ENCODE measurements around the gene CHRNA5. TPM values are rescaled to one million over a fixed set of nuclear protein-coding genes. Genes with fewer than 3 reads are reported as not detected.
"Not testable (repeated sequence)": the region's sequence is repeated elsewhere in the genome, so short reads cannot be mapped to it uniquely, and the experiment has no call there.

Gene CHRNA5
- total and polyA plus RNA-seq, 9 donors: 0.71 to 1.8 (median 1.2) TPM

DNA sequence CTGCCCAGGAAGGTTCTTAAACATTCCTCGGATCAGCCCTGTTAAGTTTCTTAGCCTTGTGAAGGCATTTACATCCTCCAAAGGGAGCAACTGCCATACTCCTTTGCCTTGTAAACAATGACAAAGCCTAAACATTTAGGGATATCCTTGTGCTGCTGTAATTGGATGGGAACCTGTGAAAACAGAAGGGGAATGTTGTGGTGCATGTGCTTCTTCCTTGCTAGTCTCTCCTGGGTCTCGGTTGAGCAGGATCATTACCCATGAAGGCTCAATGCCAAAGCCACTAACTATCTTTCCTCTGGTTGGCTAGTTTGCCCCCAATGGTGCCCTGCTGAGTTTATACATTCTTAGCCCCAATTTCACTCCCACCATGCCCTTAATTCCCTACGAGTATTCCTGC, 38.1 kb downstream of the CHRNA5 start:
- Histone ChIP-seq H3K4me1 (ENCODE audit: control insufficient read depth, insufficient read depth, low read length) (no peaks in the 10 kb centered on the region), H3K27ac (ENCODE audit: low read length) (no peak overlapping the region), H3K27me3 (ENCODE audit: control insufficient read depth, insufficient read depth, low read length) (peaks cover 12% of the 10 kb centered on the region), H3K36me3 (ENCODE audit: control insufficient read depth, insufficient read depth, low read length) (no peaks in the 10 kb centered on the region), H3K4me3 (ENCODE audit: low read length) (no peak overlapping the region), H3K9me3 (replicated peaks; ENCODE audit: control insufficient read depth, low read depth, low read length) (no peaks in the 10 kb centered on the region)
- DNase-seq: no peak
- WGBS (ENCODE audit: insufficient coverage): no CpG with 5 or more reads among the region's 3 CpGs

DNA sequence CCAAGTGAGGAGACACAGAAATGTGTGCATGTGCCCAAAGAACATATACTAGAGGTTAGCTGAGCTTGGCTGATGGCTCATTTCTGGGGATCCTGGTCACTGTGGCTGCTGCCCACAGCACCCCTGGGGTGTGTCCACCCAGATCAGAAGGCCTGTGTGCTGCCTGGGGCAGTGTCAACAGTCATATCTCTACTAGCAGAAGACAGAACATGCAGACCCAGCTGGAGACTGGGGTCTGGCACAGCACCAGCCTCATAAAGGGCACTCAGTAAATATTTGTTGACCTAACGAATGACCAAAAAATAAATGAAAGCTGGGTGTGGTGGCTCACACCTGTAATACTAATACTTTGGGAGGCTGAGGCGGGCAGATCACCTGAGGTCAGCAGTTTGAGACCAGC, 39.1 kb downstream of the CHRNA5 start:
- H3K36me3 ChIP-seq (ENCODE audit: control insufficient read depth, insufficient read depth, low read length): no peaks in the 10 kb centered on the region
- no peaks in the 10 kb centered on the region for H3K9me3 ChIP-seq (replicated peaks; ENCODE audit: control insufficient read depth, low read depth, low read length)
- H3K4me3 ChIP-seq (ENCODE audit: low read length): no peak overlapping the region
- H3K27ac ChIP-seq (ENCODE audit: low read length): no peak overlapping the region
- WGBS (ENCODE audit: insufficient coverage): no CpG with 5 or more reads among the region's 2 CpGs
- H3K4me1 ChIP-seq (ENCODE audit: control insufficient read depth, insufficient read depth, low read length): no peaks in the 10 kb centered on the region
- H3K27me3 ChIP-seq (ENCODE audit: control insufficient read depth, insufficient read depth, low read length): peaks cover 12% of the 10 kb centered on the region
- no peak for DNase-seq

GRCh38 chr15:78605201-78605600, 39.9 kb downstream of the CHRNA5 start:
- H3K27me3 ChIP-seq (ENCODE audit: control insufficient read depth, insufficient read depth, low read length): peaks cover 12% of the 10 kb centered on the region
- no peaks in the 10 kb centered on the region for H3K9me3 ChIP-seq (replicated peaks; ENCODE audit: control insufficient read depth, low read depth, low read length)
- H3K4me1 ChIP-seq (ENCODE audit: control insufficient read depth, insufficient read depth, low read length): no peaks in the 10 kb centered on the region
- no peaks in the 10 kb centered on the region for H3K36me3 ChIP-seq (ENCODE audit: control insufficient read depth, insufficient read depth, low read length)
- no peak overlapping the region for H3K4me3 ChIP-seq (ENCODE audit: low read length)
- WGBS (ENCODE audit: insufficient coverage): 97% methylated on average over 5 of the region's 5 CpGs
- no peak for DNase-seq
- no peak overlapping the region for H3K27ac ChIP-seq (ENCODE audit: low read length)

GRCh38 chr15:78605680-78606079, 40.4 kb downstream of the CHRNA5 start:
- Histone ChIP-seq H3K4me1 (ENCODE audit: control insufficient read depth, insufficient read depth, low read length) (no peaks in the 10 kb centered on the region), H3K9me3 (replicated peaks; ENCODE audit: control insufficient read depth, low read depth, low read length) (no peaks in the 10 kb centered on the region), H3K27me3 (ENCODE audit: control insufficient read depth, insufficient read depth, low read length) (peaks cover 12% of the 10 kb centered on the region), H3K4me3 (ENCODE audit: low read length) (no peak overlapping the region), H3K36me3 (ENCODE audit: control insufficient read depth, insufficient read depth, low read length) (no peaks in the 10 kb centered on the region), H3K27ac (ENCODE audit: low read length) (no peak overlapping the region)
- no peak for DNase-seq
- 93% methylated on average over 2 of the region's 4 CpGs for WGBS (ENCODE audit: insufficient coverage)

DNA sequence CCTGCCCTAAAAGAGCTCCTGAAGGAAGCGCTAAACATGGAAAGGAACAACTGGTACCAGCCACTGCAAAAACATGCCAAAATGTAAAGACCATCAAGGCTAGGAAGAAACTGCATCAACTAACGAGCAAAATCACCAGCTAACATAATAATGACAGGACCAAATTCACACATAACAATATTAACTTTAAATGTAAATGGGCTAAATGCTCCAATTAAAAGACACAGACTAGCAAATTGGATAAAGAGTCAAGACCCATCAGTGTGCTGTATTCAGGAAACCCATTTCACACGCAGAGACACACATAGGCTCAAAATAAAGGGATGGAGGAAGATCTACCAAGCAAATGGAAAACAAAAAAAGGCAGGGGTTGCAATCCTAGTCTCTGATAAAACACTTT, 44.2 kb downstream of the CHRNA5 start:
- not testable (repeated sequence) for H3K4me1 ChIP-seq (ENCODE audit: control insufficient read depth, insufficient read depth, low read length)
- no CpG with 5 or more reads among the region's 3 CpGs for WGBS (ENCODE audit: insufficient coverage)

GRCh38 chr15:78614021-78614420, 48.7 kb downstream of the CHRNA5 start:
- Histone ChIP-seq H3K4me1 (ENCODE audit: control insufficient read depth, insufficient read depth, low read length) (peaks cover 4% of the 10 kb centered on the region), H3K4me3 (ENCODE audit: low read length) (no peak overlapping the region), H3K27ac (ENCODE audit: low read length) (no peak overlapping the region), H3K27me3 (ENCODE audit: control insufficient read depth, insufficient read depth, low read length) (peaks cover 15% of the 10 kb centered on the region), H3K9me3 (replicated peaks; ENCODE audit: control insufficient read depth, low read depth, low read length) (no peaks in the 10 kb centered on the region), H3K36me3 (ENCODE audit: control insufficient read depth, insufficient read depth, low read length) (no peaks in the 10 kb centered on the region)
- DNase-seq: no peak
- WGBS (ENCODE audit: insufficient coverage): 57% methylated on average over 2 of the region's 3 CpGs

More for the DNA sequence above, 44.2 kb downstream of the CHRNA5 start:
- not testable (repeated sequence) for H3K27ac ChIP-seq (ENCODE audit: low read length); H3K4me3 ChIP-seq (ENCODE audit: low read length); H3K9me3 ChIP-seq (replicated peaks; ENCODE audit: control insufficient read depth, low read depth, low read length); DNase-seq; H3K36me3 ChIP-seq (ENCODE audit: control insufficient read depth, insufficient read depth, low read length); H3K27me3 ChIP-seq (ENCODE audit: control insufficient read depth, insufficient read depth, low read length)

GRCh38 chr15:78615151-78615589, 49.9 kb downstream of the CHRNA5 start:
- Histone ChIP-seq H3K9me3 (replicated peaks; ENCODE audit: control insufficient read depth, low read depth, low read length) (no peaks in the 10 kb centered on the region), H3K4me1 (ENCODE audit: control insufficient read depth, insufficient read depth, low read length) (peaks cover 10% of the 10 kb centered on the region), H3K27ac (ENCODE audit: low read length) (no peak overlapping the region), H3K27me3 (ENCODE audit: control insufficient read depth, insufficient read depth, low read length) (peaks cover 27% of the 10 kb centered on the region), H3K36me3 (ENCODE audit: control insufficient read depth, insufficient read depth, low read length) (no peaks in the 10 kb centered on the region), H3K4me3 (ENCODE audit: low read length) (no peak overlapping the region)
- 57% methylated on average over 1 of the region's 3 CpGs for WGBS (ENCODE audit: insufficient coverage)
- DNase-seq: no peak

DNA sequence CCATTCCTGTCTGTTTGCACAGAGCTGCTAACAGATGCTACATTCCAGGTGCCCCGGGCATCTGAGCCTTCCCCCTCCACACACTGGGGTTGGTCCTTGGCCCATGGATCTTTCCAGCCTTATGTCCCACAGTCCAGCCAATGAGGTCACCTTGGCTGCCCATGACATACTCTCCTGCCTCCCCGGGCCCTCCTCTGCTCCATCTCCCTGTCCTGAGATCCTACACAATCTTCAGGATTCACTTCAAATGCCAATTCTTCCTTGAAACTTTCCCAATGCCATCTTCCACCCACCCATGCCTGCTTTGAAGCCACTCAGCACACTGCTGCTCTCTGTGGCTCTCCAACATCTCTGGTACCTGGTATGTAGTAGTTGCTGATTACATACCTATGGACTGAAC, 51.2 kb downstream of the CHRNA5 start:
- H3K27me3 ChIP-seq (ENCODE audit: control insufficient read depth, insufficient read depth, low read length): peaks cover 39% of the 10 kb centered on the region
- 68% methylated on average over 2 of the region's 2 CpGs for WGBS (ENCODE audit: insufficient coverage)
- H3K9me3 ChIP-seq (replicated peaks; ENCODE audit: control insufficient read depth, low read depth, low read length): no peaks in the 10 kb centered on the region
- H3K4me3 ChIP-seq (ENCODE audit: low read length): no peak overlapping the region
- peaks cover 12% of the 10 kb centered on the region for H3K4me1 ChIP-seq (ENCODE audit: control insufficient read depth, insufficient read depth, low read length)
- no peak for DNase-seq
- H3K27ac ChIP-seq (ENCODE audit: low read length): no peak overlapping the region
- no peaks in the 10 kb centered on the region for H3K36me3 ChIP-seq (ENCODE audit: control insufficient read depth, insufficient read depth, low read length)

DNA sequence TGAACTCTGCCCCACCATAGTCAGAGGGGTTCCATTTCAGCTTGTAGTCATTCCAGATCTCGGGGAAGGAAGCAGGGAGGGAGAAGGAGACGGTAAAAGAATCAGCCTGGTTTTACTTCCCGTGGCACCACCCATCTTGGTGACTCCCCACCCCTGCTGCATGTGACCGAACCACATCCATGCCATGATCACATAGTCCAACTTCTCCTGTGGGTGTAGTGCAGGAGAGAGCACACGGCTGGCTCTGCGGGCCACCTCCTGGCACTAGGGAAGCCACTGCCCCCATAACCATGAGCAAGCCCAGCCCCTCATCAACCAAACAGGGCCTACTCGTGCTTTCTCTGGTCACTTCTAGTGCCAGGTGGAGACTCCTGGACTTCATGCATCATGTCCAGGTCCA, 51.8 kb downstream of the CHRNA5 start:
- no peak overlapping the region for H3K4me3 ChIP-seq (ENCODE audit: low read length)
- H3K9me3 ChIP-seq (replicated peaks; ENCODE audit: control insufficient read depth, low read depth, low read length): no peaks in the 10 kb centered on the region
- peaks cover 12% of the 10 kb centered on the region for H3K4me1 ChIP-seq (ENCODE audit: control insufficient read depth, insufficient read depth, low read length)
- H3K27ac ChIP-seq (ENCODE audit: low read length): no peak overlapping the region
- no peaks in the 10 kb centered on the region for H3K36me3 ChIP-seq (ENCODE audit: control insufficient read depth, insufficient read depth, low read length)
- 79% methylated on average over 2 of the region's 7 CpGs for WGBS (ENCODE audit: insufficient coverage)
- H3K27me3 ChIP-seq (ENCODE audit: control insufficient read depth, insufficient read depth, low read length): peaks cover 45% of the 10 kb centered on the region
- DNase-seq: no peak

- H3K9me3 ChIP-seq (replicated peaks; ENCODE audit: control insufficient read depth, low read depth, low read length): no peaks in the 10 kb centered on the region
- no peak overlapping the region for H3K27ac ChIP-seq (ENCODE audit: low read length)
- peaks cover 12% of the 10 kb centered on the region for H3K4me1 ChIP-seq (ENCODE audit: control insufficient read depth, insufficient read depth, low read length)
- WGBS (ENCODE audit: insufficient coverage): 67% methylated on average over 2 of the region's 5 CpGs
- H3K36me3 ChIP-seq (ENCODE audit: control insufficient read depth, insufficient read depth, low read length): no peaks in the 10 kb centered on the region
- no peak for DNase-seq
- no peak overlapping the region for H3K4me3 ChIP-seq (ENCODE audit: low read length)
- H3K27me3 ChIP-seq (ENCODE audit: control insufficient read depth, insufficient read depth, low read length): peaks cover 48% of the 10 kb centered on the region
Measured at GRCh38 chr15:78617516-78617915, 52.2 kb downstream of the CHRNA5 start.

DNA sequence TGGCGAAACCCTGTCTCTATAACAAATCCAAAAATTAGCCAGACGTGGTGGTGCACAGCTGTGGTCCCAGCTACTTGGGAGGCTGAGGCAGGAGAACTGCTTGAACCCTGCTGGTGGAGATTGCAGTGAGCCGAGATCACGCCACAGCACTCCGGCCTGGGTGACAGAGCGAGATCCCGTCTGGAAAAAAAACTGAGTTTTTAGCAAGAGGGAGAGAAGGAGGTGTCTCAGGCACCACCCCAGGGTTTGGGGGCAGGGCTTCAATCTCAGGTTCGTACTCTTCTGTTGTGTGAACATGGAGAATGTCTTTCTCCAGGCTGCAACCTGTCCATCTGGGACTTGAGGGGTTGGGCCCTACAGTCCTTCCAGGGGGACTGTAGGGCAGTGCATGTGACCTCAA, 52.7 kb downstream of the CHRNA5 start:
- WGBS (ENCODE audit: insufficient coverage): 86% methylated on average over 8 of the region's 8 CpGs
- no peaks in the 10 kb centered on the region for H3K9me3 ChIP-seq (replicated peaks; ENCODE audit: control insufficient read depth, low read depth, low read length)

More for the DNA sequence above, 52.7 kb downstream of the CHRNA5 start:
- Histone ChIP-seq H3K27ac (ENCODE audit: low read length) (no peak overlapping the region), H3K4me3 (ENCODE audit: low read length) (no peak overlapping the region), H3K27me3 (ENCODE audit: control insufficient read depth, insufficient read depth, low read length) (peaks cover 51% of the 10 kb centered on the region), H3K4me1 (ENCODE audit: control insufficient read depth, insufficient read depth, low read length) (peaks cover 12% of the 10 kb centered on the region), H3K36me3 (ENCODE audit: control insufficient read depth, insufficient read depth, low read length) (no peaks in the 10 kb centered on the region)
- no peak for DNase-seq
